DND-41 (cell line): ENCODE measurements around the gene NR4A1.

Experiments
- EZH2 ChIP-seq: IDR thresholded peaks from 3 replicates; pipeline ENCODE4 v1.6.1; 2012; ENCODE audit warnings: borderline replicate concordance, low read depth, mild to moderate bottlenecking, moderate library complexity, low read length, inconsistent platforms; ENCODE audit not compliant: severe bottlenecking
- TF ChIP-seq, protein P1 (sequence below): IDR thresholded peaks from 2 replicates; pipeline ENCODE4 v1.5.1; 2012; ENCODE audit warnings: borderline replicate concordance, low read length, moderate library complexity, mild to moderate bottlenecking; ENCODE audit not compliant: poor library complexity, severe bottlenecking; ENCODE audit errors: extremely low read depth

DNA sequence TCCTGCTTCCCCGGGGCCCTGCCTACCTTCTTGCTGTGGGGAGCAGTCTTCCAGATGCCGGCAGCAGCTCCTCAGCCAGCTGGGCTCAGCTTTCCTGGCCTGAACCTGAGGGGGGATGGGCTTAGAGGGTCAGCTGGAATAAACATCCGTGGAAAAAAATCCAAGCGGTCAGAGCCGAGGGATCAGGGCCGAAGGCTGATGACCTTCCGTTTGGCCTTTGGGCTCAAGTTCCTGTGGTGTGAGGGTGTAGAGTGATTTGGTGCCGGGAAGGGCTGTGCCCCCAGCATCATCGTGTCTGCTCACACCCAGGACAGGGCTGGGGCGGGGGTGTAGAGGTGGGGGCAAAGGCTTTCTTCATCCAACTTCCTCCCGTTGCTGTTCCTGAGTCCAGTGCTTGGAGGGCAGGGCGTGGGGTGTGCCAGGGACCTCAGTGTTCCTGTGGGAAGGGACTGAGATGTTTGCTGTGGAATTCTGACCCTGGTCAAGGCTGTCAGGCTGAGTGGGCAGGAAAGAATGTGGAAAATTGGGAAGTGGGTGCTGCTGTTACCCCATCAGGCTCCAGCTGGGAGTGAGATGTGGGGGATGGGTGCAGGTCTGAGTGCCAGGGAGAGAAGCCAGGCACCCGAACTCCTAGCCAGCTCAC is 30.9 kb downstream of the NR4A1 start:
- TF ChIP-seq, protein P1, sequence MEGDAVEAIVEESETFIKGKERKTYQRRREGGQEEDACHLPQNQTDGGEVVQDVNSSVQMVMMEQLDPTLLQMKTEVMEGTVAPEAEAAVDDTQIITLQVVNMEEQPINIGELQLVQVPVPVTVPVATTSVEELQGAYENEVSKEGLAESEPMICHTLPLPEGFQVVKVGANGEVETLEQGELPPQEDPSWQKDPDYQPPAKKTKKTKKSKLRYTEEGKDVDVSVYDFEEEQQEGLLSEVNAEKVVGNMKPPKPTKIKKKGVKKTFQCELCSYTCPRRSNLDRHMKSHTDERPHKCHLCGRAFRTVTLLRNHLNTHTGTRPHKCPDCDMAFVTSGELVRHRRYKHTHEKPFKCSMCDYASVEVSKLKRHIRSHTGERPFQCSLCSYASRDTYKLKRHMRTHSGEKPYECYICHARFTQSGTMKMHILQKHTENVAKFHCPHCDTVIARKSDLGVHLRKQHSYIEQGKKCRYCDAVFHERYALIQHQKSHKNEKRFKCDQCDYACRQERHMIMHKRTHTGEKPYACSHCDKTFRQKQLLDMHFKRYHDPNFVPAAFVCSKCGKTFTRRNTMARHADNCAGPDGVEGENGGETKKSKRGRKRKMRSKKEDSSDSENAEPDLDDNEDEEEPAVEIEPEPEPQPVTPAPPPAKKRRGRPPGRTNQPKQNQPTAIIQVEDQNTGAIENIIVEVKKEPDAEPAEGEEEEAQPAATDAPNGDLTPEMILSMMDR: no peak
- no peak for TF ChIP-seq EZH2
